Fibroblast of villous mesenchyme (primary cell): ENCODE measurements around the gene INPP5A. TPM values are rescaled to one million over a fixed set of nuclear protein-coding genes. Genes with fewer than 3 reads are reported as not detected.

ENCODE experiments used
- DNase-seq: peaks from one replicate; pipeline ENCODE4 v3.0.0-alpha.2; 2010; ENCODE audit warnings: low read depth
- H3K4me3 ChIP-seq: 2 replicates; pipeline ENCODE4 v1.5.1; 2011; ENCODE audit warnings: low read depth, mild to moderate bottlenecking, low read length
- CTCF ChIP-seq: IDR thresholded peaks from 2 replicates; pipeline ENCODE4 v1.5.1; 2012; ENCODE audit warnings: low read depth, mild to moderate bottlenecking, low read length; ENCODE audit not compliant: insufficient read depth
- total RNA-seq: library from RNA; depleted of rRNA; stranded (reverse); fragments of >200 nt; gene quantifications from 2 replicates; pipeline ENCODE4 v1.2.3, GENCODE V29; 2012

INPP5A gene
- total RNA-seq, 1 donor = 33.2 TPM

GRCh38 chr10:132758865-132759264 is 221.3 kb downstream of the INPP5A start:
- no peak for DNase-seq
- no peak overlapping the region for H3K4me3 ChIP-seq
- TF ChIP-seq CTCF = no peak

DNA sequence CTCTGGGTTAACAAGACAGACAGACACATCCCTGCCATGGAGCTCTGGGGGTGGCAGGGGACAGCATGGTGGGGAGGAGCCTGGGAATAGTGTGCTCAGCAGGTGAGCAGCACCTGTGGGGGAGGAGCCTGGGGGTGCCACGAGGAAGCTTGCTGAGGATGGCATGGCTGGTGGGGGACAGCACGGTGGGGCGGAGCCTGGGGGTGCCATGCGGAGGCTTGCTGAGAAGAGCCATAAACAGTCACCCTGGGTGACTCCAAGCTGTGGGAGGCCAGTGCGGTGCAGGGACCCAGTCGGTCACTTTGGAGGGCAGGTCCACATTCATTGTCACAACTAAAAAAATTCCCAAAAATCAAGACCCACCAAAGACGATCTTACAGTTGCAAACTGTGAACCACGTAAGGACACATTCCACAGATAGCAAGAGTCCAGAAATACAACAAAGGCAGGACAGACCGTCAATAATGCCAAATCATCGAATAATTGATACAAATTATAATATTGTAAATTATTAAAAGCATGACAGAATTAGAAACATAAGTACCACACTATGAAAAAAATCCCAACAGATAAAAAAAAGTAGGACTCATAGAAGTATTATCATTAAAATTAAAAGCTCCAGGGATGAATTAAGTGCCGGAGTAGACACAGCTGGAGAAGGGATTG is 223.9 kb downstream of the INPP5A start:
- no peak for DNase-seq
- no peak overlapping the region for H3K4me3 ChIP-seq
- TF ChIP-seq CTCF = no peak

- DNase-seq = no peak
- no peak for TF ChIP-seq CTCF
- no peak overlapping the region for H3K4me3 ChIP-seq
These were observed 224.7 kb downstream of the INPP5A start for GRCh38 chr10:132762267-132762666.

DNA sequence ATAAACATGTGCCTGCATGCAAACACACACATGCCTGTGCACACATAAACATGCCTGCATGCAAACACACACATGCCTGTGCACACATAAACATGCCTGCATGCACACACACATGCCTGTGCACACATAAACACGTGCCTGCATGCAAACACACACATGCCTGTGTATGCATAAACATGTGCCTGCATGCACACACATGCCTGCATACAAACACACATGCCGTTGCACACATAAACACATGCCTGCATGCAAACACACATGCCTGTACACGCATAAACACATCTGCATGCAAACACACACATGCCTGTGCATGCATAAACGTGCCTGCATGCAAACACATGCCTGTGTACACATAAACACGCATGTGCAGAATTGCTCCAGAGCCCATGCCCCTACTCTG is 226.0 kb downstream of the INPP5A start:
- TF ChIP-seq CTCF = no peak
- no peak for DNase-seq
- no peak overlapping the region for H3K4me3 ChIP-seq

DNA sequence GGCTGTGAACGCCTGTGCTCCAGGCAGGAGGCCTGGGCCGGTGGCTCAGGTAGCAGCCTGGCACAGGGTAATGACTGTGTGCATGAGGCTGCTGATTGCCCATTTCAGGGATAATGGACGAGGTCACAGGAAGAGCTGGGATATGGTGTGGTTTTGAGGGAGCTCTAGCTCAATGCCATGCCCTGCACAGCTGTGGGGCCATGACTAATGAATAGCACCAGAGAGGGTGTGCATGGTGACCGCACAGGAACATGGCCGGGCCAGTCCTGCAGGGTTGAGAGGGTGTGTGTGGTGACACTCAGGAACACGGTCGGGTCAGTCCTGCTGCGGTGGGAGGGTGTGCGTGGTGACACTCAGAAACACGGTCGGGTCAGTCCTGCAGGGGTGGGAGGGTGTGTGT is 226.5 kb downstream of the INPP5A start:
- no peak for DNase-seq
- no peak overlapping the region for H3K4me3 ChIP-seq
- TF ChIP-seq CTCF = no peak

DNA sequence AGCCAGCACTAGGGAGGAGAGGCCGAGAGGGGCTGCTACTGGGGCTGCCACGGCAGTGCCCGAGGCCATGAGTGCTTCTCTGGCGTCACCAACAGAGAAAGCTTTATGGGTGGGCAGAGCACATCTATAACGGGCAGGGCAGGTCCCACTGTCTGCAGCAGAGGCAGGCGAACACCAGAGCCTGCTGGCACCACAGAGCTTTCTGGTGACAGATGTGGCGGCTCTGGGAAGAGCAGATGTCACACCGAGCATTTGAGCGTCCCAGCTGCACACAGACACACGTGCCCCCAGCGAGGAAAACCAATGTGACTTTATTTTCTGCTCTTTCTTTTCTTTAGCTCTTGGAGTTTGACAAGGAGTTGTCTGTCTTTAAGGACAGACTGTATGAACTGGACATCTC is 227.8 kb downstream of the INPP5A start:
- no peak for TF ChIP-seq CTCF
- no peak overlapping the region for H3K4me3 ChIP-seq
- DNase-seq = no peak

- no peak overlapping the region for H3K4me3 ChIP-seq
- TF ChIP-seq CTCF = no peak
- DNase-seq = no peak
These were observed 228.7 kb downstream of the INPP5A start for GRCh38 chr10:132766291-132766690.
